GM12878 (cell line): Measurements from ENCODE around the gene TNF. TPM values are rescaled to one million over a fixed set of nuclear protein-coding genes. Genes with fewer than 3 reads are reported as not detected.

ENCODE experiments used
- ASH2L ChIP-seq: fragments of 300-600, 200-600 bp; sonication (generic); IDR thresholded peaks from 2 replicates; pipeline ENCODE4 v1.6.1; 2017; ENCODE audit warnings: low read depth, mild to moderate bottlenecking, borderline replicate concordance
- BMI1 ChIP-seq: fragments of 450-650 bp; IDR thresholded peaks from 2 replicates; pipeline ENCODE4 v1.6.1; 2016; ENCODE audit warnings: mild to moderate bottlenecking, moderate library complexity, borderline replicate concordance
- CBX5 ChIP-seq: sonication (generic); IDR thresholded peaks from 2 replicates; pipeline ENCODE4 v1.6.1; 2016; ENCODE audit warnings: low read depth, moderate library complexity, mild to moderate bottlenecking, inconsistent platforms
- CUX1 ChIP-seq: IDR thresholded peaks from 2 replicates; pipeline ENCODE4 v1.6.1; 2012; ENCODE audit warnings: improper control_type of control experiment, low read depth, low read length; ENCODE audit not compliant: insufficient replicate concordance
- DPF2 ChIP-seq: fragments of 450-650 bp; IDR thresholded peaks from 2 replicates; pipeline ENCODE4 v1.6.1; 2017; ENCODE audit warnings: mild to moderate bottlenecking
- EGR1 ChIP-seq, 2 experiments: IDR thresholded peaks; 1 replicate in 1 of 2; 2 replicates in 1 of 2; pipeline ENCODE4 v1.6.1; 2011 to 2012; ENCODE audit warnings: low read depth in 2 of 2, low read length in 2 of 2, borderline replicate concordance in 1 of 2, mild to moderate bottlenecking in 1 of 2, moderate library complexity in 1 of 2
- HDAC2 ChIP-seq: fragments of 200-600 bp; sonication (generic); IDR thresholded peaks from 2 replicates; pipeline ENCODE4 v1.6.1; 2017
- HDGF ChIP-seq: fragments of 450-650 bp; IDR thresholded peaks from 2 replicates; pipeline ENCODE4 v1.6.1; 2016; ENCODE audit warnings: antibody characterized with exemption
- IRF4 ChIP-seq: IDR thresholded peaks from 2 replicates; pipeline ENCODE4 v1.6.1; 2011; ENCODE audit warnings: low read depth, low read length
- KAT2A ChIP-seq: conservative IDR thresholded peaks from 2 replicates; pipeline ENCODE4 v1.6.1; 2011; ENCODE audit warnings: low read depth, low read length; ENCODE audit not compliant: control insufficient read depth
- LARP7 ChIP-seq: fragments of 450-650 bp; IDR thresholded peaks from 2 replicates; pipeline ENCODE4 v1.6.1; 2017; ENCODE audit warnings: mild to moderate bottlenecking
- NR2C2 ChIP-seq: IDR thresholded peaks from 2 replicates; pipeline ENCODE4 v1.6.1; 2011; ENCODE audit warnings: borderline replicate concordance, low read depth; ENCODE audit not compliant: control insufficient read depth, insufficient read length
- NRF1 ChIP-seq: conservative IDR thresholded peaks from 2 replicates; pipeline ENCODE4 v1.6.1; 2011; ENCODE audit warnings: mild to moderate bottlenecking, low read depth, low read length, improper control_type of control experiment
- RAD21 ChIP-seq: IDR thresholded peaks from 2 replicates; pipeline ENCODE4 v1.6.1; 2011; ENCODE audit warnings: mild to moderate bottlenecking, low read depth, low read length, moderate library complexity; ENCODE audit not compliant: insufficient read depth
- RB1 ChIP-seq: fragments of 450-650 bp; formaldehyde crosslinking; IDR thresholded peaks from 2 replicates; pipeline ENCODE4 v1.6.1; 2017; ENCODE audit warnings: mild to moderate bottlenecking, borderline replicate concordance
- RCOR1 ChIP-seq: conservative IDR thresholded peaks from 2 replicates; pipeline ENCODE4 v1.6.1; 2012; ENCODE audit warnings: low read depth, low read length, improper control_type of control experiment
- RUNX3 ChIP-seq: IDR thresholded peaks from 2 replicates; pipeline ENCODE4 v1.6.1; 2012; ENCODE audit warnings: low read length, inconsistent platforms
- SP1 ChIP-seq: IDR thresholded peaks from one replicate; pipeline ENCODE4 v1.6.1; 2011; ENCODE audit warnings: low read depth, low read length
- SPI1 ChIP-seq: IDR thresholded peaks from 2 replicates; pipeline ENCODE4 v1.6.1; 2011; ENCODE audit warnings: low read depth, mild to moderate bottlenecking, low read length, moderate library complexity, borderline replicate concordance; ENCODE audit not compliant: insufficient read depth
- STAT1 ChIP-seq: fragments of 450-650 bp; conservative IDR thresholded peaks from 2 replicates; pipeline ENCODE4 v1.6.1; 2014; ENCODE audit warnings: antibody characterized with exemption, mild to moderate bottlenecking
- USF1 ChIP-seq: IDR thresholded peaks from 2 replicates; pipeline ENCODE4 v1.6.1; 2011; ENCODE audit warnings: borderline replicate concordance, low read depth, mild to moderate bottlenecking, moderate library complexity, mixed read lengths, low read length; ENCODE audit not compliant: insufficient read depth; ENCODE audit errors: extremely low read length
- YY1 ChIP-seq: IDR thresholded peaks from 2 replicates; pipeline ENCODE4 v1.6.1; 2011; ENCODE audit warnings: low read depth, mild to moderate bottlenecking, low read length
- ZNF274 ChIP-seq: IDR thresholded peaks from one replicate; pipeline ENCODE4 v1.8.0; 2011; ENCODE audit not compliant: insufficient read length, insufficient read depth
- polyA plus RNA-seq, 11 experiments: library from polyadenylated mRNA; depleted of rRNA in 4 of 11; unstranded in 6 of 11; stranded (reverse) in 5 of 11; fragments of >200 nt; fragmentation: Nextera tagmentation in 4 of 11; fragmentation: Illumina TruSeq in 1 of 11; extraction: Ambion mirVana in 4 of 11; extraction: Trizol in 1 of 11; gene quantifications; 1 replicate in 1 of 11; 2 replicates in 10 of 11; pipeline versions ENCODE4 v1.2.1 to v1.2.3, GENCODE V29; 2011 to 2016; ENCODE audit warnings: inconsistent platforms in 2 of 11, missing spikeins in 2 of 11, low read depth in 1 of 11
- total RNA-seq, 4 experiments: library from RNA; depleted of rRNA in 3 of 4; stranded (reverse); fragments of >200 nt in 3 of 4; fragmentation: Illumina TruSeq in 1 of 4; extraction: Trizol in 1 of 4; gene quantifications; 2 replicates each; pipeline versions ENCODE4 v1.2.1 to v1.2.3, GENCODE V29; 2013 to 2021
- TF ChIP-seq, protein P1 (sequence below): fragments of 450-650 bp; IDR thresholded peaks from 2 replicates; pipeline ENCODE4 v1.6.1; 2018; ENCODE audit warnings: mild to moderate bottlenecking, low read depth, moderate library complexity; ENCODE audit not compliant: partially characterized antibody

The TNF gene
- total and polyA plus RNA-seq, 10 of the 15 experiments (the other 5 are each of a cell fraction or from before 2014, with no cell fraction given) = 18.0 to 94.8 (median 61.9) TPM

DNA sequence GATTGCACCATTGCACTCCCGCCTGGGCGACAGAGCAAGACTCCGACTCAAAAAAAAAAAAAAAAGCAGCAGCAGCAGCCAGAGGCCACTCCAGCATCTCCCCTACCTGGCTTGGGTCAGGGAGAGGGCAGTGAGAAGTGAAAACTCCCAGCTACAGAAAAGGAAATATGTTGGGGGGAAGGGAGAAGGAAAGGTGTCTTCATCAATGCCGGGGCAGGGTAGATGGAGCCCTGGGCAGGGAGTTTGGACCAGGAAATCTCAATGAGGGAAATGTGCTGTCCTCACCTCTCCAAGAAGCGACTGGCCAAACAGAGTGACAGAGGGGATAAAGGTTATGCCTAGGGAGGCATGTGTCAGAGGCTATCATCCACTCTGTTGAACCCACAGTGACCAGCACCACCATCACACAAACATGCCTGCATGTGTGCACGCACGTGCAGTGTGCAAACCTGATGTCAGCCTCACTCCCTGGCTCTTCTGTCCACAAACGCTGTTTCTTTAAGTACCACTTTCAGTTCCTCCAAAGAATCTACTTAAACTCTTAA, 38.8 kb downstream of the TNF start (continued):
- no peak for TF ChIP-seq CUX1
- TF ChIP-seq, protein P1, sequence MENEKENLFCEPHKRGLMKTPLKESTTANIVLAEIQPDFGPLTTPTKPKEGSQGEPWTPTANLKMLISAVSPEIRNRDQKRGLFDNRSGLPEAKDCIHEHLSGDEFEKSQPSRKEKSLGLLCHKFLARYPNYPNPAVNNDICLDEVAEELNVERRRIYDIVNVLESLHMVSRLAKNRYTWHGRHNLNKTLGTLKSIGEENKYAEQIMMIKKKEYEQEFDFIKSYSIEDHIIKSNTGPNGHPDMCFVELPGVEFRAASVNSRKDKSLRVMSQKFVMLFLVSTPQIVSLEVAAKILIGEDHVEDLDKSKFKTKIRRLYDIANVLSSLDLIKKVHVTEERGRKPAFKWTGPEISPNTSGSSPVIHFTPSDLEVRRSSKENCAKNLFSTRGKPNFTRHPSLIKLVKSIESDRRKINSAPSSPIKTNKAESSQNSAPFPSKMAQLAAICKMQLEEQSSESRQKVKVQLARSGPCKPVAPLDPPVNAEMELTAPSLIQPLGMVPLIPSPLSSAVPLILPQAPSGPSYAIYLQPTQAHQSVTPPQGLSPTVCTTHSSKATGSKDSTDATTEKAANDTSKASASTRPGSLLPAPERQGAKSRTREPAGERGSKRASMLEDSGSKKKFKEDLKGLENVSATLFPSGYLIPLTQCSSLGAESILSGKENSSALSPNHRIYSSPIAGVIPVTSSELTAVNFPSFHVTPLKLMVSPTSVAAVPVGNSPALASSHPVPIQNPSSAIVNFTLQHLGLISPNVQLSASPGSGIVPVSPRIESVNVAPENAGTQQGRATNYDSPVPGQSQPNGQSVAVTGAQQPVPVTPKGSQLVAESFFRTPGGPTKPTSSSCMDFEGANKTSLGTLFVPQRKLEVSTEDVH = no peak
- no peak for TF ChIP-seq ZNF274
- no peak for TF ChIP-seq LARP7
- no peak for TF ChIP-seq RB1
- TF ChIP-seq SPI1 = peak; percentile 91
- no peak for TF ChIP-seq BMI1
- 0 out of 2 replicates have a peak, but pooled peaks have one; percentile 24 for TF ChIP-seq RUNX3
- TF ChIP-seq EGR1 (IDR thresholded peaks at IDR 0.05; ENCODE audit: borderline replicate concordance in 1 of 2, low read depth in 2 of 2, low read length in 2 of 2) = no peak
- TF ChIP-seq RCOR1 = no peak
- peak; percentile 86 for TF ChIP-seq IRF4
- TF ChIP-seq HDAC2 = no peak
- TF ChIP-seq CBX5 = no peak
- TF ChIP-seq SP1 = no peak
- TF ChIP-seq USF1 = no peak
- peak; percentile 7; the same call in 1 of the 2 replicates for TF ChIP-seq YY1
- no peak for TF ChIP-seq RAD21
- TF ChIP-seq KAT2A = no peak
- no peak for TF ChIP-seq ASH2L
- TF ChIP-seq STAT1 = no peak
- TF ChIP-seq HDGF = peak; percentile 50; the same call in 1 of the 2 replicates
- TF ChIP-seq NRF1 = peak; percentile 45; the same call in 1 of the 2 replicates
- TF ChIP-seq DPF2 = no peak; the same call in 1 of the 2 replicates
- TF ChIP-seq NR2C2 = no peak
